Activated CD4-positive, alpha-beta T cell treated with anti-CD3 and anti-CD28 coated beads for 48 hours (primary cell): ENCODE results near the gene FRY.

Experiments used
- DNase-seq: peaks from one replicate; pipeline ENCODE4 v3.0.0-alpha.2; 2020

The FRY gene

DNA sequence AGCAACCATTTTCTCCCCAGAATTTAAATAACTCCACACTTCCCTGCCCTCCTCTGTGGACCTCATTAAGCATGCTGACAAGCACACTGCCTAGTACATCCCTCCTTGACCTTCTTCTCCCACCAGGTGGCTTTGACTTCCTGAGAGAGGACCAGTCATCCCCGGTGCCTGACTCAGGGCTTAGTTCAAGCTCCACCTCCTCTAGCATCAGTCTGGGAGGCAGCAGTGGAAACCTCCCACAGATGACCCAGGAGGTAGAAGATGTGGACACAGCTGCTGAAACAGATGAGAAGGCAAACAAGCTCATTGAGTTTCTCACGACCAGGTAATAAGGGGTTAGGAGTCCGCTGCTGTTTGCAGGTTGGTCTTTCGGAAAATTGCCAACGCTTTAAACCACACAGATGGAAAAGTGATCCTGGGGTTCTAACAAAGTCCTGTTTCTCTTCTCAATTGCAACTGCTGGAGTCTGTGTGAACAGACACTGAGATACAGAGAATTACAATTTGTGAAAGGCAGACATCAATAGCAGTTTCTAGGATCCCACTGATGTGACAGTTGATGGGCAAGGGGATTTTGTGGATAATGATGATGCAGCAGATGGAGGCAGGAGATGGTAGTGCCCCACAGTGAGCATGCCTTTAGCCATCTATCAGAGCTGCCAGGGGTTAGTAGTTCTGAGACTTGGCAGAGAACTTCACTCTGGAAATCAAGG lies 196.9 kb downstream of the FRY start:
- DNase-seq, result peak; percentile 16

DNA sequence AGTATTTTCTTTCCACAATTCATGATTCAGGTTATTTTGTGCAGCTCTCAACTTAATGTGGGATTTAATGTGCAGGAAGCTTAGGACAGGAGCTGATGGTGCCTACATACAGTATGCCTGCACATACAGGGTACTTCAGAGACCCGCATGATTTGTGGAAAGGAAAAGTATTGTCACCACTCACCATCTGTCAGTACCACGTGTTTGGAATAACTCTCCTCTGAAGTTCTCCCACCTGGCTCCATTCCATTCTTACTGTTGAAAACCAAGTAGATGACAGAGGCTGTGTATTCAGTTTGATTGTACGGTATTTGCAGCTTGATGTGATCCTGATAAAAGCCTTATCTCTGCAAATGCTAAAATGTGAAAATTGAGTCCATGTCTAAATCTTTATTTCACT lies 197.9 kb downstream of the FRY start:
- no peak for DNase-seq

DNA sequence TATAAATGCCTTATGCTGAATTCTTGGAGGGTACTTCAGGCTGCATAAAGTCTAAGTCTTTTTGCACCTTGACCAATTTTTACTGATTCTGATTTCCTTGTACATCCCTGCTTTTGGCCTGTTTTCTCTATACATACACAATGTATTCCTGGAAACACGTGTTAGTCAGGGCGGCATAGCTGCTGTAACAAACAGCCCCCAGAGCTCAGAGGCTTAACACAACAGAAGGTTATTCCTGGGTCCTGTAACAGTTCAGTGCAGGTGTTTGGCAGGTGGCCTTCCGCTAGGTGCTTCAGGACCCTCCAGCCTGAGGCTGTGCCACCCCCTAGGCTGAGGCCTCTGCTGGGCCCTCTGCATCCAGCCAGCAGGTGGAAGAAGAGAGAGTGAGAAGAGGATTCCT lies 200.7 kb downstream of the FRY start:
- no peak for DNase-seq

DNA sequence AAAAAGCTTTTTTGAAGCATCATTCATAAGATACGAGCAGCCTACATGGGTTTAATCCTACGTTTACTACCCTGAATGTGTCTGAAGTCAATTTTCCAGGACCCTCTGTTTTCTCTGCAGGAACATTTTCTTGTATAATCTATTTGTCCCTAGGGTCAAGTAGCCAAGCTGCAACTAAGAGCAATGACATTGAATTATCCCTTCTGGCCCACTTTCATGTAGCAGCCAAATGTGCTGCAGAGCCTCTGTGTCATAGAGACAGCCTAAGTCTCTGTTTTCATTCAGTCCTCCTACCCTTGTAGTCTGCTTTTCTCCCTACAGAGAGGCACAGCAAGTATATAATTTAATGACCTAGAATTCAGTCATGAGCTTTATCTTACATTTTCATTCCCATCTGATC lies 201.5 kb downstream of the FRY start:
- DNase-seq, result no peak

DNA sequence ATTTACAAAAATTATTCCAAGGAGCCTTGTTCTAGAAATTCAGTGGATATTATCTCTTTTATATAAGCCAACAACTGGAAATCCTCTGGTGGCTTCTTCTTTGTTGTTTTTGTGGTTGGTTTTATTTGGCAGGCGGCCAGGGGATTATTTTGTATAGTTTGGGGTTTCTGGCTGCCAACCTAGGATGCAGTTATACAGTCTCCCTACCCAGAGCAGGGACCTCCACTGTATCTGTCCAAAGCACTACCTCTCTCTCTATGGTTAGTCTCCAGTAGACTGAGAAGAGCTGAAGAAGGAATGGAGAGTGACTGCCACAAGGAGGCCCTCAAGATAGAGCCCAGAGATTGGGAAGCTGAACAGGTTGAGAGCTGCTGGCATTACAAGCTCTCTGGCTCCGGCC lies 203.3 kb downstream of the FRY start:
- DNase-seq, result no peak

DNA sequence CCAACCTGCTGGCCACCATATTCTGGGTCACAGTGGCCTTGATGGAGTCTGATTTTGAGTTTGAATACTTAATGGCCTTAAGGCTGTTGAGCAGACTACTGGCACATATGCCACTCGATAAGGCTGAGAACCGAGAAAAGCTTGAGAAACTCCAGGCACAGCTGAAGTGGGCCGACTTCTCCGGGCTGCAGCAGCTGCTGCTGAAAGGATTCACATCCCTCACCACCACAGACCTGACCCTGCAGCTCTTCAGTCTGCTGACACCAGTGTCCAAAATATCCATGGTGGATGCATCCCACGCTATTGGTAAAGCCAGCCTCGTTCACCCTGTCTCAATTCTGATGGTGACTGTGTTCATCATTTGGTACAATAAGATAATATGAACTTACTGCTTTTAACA lies 206.1 kb downstream of the FRY start:
- no peak for DNase-seq

DNA sequence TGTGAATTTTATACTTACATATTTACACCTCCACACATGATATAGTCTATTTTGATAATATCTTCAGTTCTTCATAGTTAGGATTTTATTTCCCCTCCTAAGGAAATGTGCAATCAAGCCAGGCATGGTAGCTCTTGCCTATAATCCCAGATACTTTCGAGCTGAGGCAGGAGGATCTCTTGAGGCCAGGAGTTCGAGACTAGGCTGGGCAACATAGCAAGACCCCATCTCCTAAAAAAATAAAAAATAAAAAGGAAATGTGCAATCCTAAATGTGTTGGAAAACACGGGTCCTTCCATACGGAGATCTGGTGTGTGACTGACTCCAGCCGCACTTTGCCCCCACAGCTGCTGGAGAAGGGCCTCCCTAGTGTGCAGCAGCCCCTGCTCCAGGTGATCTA lies 212.1 kb downstream of the FRY start:
- no peak for DNase-seq

DNA sequence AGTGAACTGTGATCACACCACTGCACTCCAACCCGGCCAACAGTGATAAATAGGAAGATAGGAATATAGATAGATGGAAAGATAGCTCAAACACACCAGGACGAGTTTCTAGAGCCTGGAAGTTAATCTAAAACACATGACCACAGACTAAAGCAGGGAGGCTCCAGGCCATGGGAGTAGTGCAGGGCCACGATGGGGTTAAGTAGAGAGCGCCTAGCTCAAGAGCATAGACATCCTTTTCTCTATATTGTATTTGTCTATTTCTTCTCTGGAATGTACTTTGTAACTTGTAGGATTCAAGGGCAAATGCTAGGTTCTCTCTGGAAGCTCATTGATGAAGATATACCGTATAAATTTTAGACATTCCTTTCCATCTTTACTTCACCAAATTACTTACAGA lies 214.0 kb downstream of the FRY start:
- no peak for DNase-seq

DNA sequence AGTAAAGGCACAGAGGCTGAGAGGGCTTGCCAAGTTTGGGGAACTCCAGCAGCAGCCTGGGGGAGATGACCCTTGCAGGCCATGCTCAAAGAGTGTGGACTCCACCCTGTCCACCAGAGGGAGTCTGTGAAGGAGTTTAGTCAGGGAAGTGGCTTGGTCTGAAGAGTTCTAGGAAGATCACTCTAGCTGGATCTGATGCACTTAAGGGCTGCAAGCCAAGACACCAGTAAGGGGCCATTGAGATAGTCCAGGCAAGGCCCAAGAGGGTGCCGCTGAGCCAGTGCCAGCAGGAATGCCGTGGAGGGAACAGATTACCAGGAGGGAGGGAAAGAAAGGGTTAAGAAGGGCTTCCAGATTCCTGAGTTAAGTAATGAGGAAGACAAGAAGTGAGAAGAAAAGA lies 214.9 kb downstream of the FRY start:
- DNase-seq, result peak; percentile 70

DNA sequence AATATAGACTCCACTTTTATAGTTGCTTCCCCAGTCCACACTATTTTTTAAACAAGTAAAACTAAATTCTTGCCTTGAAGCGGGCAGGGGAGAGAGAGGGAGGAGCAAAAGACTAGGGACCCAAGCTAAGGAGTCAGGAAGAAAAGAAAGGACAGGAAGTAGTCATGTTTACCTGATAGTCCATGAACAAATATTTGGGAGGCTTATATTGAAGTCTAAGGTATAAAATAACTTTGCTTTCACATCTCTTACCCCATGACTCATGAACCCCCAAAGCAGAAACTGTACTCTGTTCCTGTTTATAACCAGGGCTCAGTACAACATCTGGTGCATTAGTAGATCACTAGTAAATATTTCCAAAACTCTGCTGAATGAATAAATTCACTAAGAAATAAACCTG lies 216.3 kb downstream of the FRY start:
- no peak for DNase-seq

DNA sequence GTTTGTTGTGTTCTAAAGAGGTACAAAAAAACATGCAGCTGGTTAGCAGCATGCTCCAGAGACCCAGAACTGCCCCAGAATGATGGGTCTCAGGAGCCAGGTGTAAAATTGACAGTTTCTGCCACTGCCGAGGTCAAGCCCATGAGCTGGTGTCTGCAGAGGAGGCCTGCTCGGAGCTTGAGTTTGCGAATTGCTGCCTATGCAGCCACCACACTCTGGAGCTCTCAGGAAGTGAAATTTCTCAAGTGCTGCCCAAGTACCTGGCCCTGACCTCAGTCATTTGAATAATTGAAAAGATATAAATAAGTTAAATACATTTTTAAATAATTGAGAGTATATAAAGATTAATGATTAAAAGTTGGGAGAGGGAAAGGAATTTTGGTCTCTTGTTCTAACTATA lies 217.2 kb downstream of the FRY start:
- DNase-seq, result no peak

DNA sequence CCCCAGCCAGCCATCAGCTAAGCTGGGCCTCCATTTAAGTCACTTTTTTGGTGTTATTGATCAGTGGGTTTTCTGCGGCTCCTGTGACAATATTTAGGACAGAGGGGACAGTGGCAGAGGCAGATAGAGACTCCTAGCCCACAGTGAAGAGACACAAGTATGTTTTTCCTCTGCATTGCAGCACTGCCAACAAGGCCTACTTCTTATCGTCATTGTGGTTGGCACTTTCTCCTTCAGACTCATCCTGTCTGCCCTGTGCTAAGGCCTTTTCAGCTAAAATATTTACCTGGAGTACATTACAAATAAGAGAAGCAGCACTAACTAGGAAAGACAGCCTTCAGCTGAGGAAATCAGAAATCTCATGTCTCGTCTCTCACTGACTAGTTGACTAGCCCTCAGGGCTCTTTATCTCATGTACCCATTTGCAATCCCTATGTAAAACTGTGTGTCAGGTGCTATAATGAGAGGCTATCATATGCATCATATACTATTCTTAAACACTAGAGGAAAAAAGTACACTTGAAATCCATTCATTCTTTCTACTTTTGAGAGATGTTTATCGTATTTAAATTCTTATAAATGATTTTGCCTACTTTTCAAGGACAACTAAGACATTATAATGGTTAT lies 221.4 kb downstream of the FRY start:
- DNase-seq, result no peak

DNA sequence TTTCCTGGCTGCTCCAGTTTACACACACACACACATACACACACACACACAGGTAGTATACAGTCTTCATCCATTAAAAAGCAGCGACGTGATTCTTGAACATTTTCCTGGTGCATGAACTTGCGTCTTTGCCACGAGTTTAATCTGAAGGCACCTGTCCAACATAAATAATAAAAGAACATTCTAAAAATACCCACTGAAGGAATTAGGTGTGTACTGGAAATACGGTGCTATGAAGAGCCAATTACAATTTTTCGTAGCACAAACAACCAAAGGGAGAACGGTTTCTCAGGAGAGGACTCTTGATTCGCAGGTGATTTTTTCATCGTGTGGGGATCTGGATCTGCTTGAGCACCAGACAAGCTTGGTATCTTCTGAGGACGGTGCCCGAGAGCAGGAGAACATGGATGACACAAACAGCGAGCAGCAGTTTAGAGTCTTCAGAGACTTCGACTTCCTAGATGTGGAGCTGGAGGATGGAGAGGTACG lies 222.4 kb downstream of the FRY start:
- no peak for DNase-seq

DNA sequence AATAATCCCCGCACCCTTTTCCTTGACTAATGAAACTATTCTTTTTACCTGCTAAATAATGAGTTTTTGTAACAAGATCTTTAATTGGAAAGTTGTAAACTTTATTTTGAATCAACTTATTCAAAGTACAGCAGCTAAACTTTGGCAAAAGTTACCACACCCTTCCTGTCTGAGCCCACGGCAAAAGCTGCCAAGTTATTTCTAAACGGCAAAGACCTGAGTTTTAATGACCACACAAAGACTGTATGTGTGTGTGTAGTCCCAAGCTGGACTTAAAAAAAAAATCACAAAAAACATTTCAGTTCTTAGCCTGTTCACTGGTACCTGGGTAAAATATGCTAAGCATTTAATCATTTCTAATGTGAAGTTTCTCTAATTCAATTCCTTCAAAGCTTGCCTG lies 222.8 kb downstream of the FRY start:
- DNase-seq, result no peak

DNA sequence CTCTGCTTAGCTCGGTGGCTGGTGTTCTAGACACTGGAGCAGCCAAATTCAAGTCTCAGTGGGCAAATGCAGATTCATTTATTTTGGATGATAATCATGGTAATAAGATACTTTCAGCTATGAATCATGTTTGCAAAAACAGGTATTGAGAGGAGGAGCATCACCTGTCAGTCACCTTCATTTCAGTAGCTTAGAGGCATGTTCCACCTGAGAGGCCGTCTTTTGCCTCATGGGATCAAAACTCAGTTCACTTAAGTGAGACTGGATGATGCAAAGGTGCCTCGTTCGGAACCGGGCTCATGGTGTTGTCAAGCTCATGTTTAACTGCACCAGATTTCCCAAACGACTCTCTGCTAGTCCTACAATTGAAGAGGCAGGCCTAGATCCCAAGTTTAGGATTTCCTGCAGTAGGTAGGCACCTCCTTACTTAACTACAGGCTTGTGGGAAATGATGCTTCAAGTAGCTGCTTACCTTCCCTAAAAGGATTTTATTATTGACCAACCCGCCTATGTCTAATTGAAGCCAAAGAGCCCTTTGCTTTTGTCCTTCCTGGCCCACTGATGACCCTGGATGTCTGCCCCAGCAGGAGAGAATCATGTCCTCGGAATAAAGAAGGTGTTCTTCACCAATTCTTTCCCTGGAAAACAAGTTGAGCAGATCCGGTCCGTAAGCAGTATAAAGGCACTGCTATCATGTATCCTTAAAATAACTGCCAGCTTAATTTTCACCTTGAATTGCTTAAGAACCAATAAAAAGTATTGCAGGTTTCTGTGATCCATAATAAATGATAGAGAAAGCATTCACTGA lies 223.5 kb downstream of the FRY start:
- DNase-seq, result no peak

DNA sequence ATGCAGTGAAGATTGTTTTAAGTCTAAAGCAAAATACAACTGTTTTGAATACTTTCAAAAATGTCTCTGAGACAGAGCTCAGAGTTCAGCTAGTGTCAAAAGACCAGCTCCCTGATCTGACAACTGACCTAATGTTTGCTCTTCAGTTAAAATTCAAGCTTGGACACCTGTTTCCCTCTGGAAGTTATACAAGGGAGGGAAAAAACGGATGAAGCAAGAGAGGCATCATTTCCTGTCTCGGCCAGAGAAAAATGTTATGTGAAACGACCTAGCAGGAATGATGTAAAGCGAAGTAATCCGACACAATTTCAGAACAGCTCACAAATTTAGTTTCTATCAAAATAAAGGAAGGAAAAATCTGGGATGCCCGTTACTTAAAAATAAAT lies 224.1 kb downstream of the FRY start:
- no peak for DNase-seq

DNA sequence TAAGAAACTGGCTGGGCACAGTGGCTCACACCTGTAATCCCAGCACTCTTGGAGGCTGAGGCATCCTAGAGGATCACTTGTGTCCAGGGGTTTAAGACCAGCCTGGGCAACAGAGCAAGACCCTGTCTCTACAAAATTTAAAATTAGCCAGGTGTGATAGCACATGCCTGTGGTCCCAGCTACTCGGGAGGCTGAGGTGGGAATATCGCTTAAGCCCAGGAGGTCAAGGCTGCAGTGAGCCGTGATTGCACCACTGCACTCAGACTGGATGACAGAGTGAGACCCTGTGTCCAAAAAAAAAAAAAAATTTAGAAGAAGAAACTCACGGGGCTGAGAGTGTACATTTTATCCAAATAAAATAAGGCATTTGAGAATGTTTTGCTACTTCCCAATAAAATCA lies 224.7 kb downstream of the FRY start:
- no peak for DNase-seq

DNA sequence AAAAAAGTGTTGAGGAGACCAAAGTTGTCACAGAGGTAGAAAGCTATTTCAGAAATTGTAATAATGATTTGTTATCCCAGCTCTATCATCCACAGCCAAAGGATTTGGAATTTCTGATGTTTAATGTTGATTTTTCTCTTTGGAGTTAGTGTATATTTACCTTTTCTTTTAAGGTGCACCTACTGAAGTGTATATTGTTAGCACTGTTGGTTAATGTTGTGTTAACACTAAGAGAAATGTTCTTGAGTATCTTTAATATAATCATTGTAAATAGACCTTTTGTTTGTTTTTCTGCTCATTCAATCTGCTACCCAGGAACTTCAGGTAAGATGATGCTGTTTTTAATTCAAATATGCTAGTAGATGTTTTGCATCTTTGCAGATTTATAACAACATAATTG lies 226.1 kb downstream of the FRY start:
- no peak for DNase-seq

DNA sequence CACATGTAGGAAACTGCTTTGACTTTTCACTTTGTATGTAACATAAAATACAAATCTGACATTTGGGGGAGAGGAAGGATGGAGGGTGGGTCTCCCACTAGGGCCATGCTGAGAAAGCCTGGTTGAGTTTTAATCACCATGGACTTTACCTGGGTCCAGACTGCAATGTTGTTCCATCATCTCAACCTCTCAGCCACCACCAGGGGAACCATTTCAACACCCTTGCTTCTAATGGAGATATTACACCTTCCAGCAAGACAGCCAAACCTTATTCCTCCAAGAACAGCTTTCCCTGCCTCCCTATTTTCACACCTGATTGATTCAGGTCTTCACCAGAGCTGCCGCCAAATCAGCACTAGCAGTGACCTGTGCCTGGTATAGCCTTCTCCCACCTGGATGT lies 227.5 kb downstream of the FRY start:
- DNase-seq, result no peak

DNA sequence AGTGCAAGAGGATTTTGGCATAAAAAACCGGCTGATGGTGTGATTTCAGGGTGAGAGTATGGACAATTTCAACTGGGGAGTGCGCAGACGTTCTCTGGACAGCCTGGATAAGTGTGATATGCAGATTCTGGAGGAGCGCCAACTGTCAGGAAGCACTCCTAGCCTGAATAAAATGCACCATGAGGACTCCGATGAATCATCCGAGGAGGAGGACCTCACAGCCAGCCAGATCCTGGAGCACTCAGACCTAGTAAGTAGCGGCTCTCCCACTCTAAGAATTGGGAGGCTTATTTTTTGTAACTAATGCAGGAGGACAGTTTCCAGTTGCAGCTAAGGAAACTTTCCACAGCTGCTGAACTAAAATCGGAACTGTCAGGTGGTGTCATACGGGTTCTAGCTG lies 230.0 kb downstream of the FRY start:
- DNase-seq, result no peak

DNA sequence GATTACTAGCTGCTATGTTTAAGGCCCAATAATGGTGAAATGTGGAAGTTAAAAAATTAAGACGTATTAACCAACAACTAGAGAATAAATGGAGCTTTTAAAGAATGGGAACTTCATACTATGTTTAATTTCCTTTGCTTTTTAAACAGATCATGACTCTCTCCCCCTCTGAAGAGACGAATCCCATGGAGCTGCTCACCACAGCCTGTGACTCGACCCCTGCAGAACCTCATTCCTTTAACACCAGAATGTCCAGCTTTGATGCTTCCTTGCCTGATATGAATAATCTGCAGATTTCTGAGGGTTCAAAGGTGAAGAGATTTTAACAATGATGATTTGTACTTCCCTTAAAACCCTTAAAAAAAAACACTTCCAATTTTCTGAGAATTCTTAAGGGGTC lies 230.6 kb downstream of the FRY start:
- no peak for DNase-seq

DNA sequence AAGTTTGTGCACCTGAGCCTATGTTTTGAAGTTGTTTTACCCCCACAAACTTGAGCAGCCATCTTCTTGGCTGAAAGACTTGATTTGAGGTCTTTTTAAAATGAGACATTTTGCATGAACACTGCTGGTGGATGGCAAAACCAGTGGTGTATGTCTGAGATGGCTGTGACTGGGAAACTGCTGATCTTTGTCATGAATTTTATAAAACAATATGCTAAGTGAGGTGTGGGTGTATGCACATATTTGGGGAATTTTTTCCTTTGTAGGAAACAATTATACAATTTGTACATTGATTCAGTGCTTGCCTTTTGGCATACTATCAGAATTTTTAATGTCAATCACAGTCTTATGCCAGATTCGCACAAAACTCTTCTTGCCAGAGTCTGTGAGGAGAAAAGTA lies 231.0 kb downstream of the FRY start:
- DNase-seq, result no peak

DNA sequence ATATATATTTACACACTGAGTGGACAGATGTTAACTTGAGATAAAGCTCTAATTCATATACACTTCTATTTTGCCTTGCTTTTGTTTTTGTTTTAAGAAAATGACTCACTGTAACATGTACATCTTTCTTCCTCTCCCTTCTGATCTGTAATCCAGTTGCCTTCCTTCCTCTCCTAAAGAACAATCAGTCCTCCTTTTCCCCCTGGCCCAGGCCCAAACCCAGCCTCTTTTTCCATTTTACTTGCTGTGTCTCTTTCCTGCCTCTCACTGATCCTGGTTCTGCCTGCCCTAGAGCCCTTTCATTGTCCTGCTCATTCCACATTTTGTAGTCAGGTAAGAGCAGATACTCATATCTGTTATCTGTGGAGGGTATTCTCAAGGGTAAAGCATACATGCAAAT lies 232.8 kb downstream of the FRY start:
- DNase-seq, result no peak

DNA sequence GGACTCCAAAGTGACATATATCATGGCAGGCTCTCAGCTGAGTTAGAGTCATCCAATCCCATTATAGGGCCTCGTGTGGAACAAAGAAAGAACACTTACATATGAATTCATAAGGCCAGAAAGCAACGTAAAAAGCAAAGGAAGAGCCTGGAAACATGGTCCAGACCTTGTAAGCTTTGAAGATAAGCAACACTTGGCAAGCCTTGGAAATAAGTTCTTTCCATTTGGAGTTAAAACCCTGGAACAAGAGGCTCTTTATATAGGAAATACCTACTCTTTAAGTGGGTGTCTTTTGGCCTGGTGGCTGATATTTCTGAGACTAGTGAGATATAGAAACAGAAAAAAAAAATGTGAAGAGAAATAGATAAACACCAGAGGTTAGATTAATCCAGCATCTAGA lies 234.2 kb downstream of the FRY start:
- DNase-seq, result no peak
